Parietal lobe (tissue), 2 donors: ENCODE measurements around the gene CYP27C1. TPM values are rescaled to one million over a fixed set of nuclear protein-coding genes. Genes with fewer than 3 reads are reported as not detected.

Experiments
- small RNA-seq: library from RNA; depleted of rRNA; stranded (forward); fragments of <200 nt; gene quantifications from one replicate; pipeline ENCODE3, GENCODE V24; 2014; ENCODE audit warnings: low replicate concordance
- total RNA-seq: library from RNA; depleted of rRNA; stranded (reverse); fragments of >200 nt; gene quantifications from one replicate; pipeline ENCODE4 v1.2.3, GENCODE V29; 2014

The CYP27C1 gene, protein sequence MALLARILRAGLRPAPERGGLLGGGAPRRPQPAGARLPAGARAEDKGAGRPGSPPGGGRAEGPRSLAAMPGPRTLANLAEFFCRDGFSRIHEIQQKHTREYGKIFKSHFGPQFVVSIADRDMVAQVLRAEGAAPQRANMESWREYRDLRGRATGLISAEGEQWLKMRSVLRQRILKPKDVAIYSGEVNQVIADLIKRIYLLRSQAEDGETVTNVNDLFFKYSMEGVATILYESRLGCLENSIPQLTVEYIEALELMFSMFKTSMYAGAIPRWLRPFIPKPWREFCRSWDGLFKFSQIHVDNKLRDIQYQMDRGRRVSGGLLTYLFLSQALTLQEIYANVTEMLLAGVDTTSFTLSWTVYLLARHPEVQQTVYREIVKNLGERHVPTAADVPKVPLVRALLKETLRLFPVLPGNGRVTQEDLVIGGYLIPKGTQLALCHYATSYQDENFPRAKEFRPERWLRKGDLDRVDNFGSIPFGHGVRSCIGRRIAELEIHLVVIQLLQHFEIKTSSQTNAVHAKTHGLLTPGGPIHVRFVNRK
- 3.1 TPM for total RNA-seq

DNA sequence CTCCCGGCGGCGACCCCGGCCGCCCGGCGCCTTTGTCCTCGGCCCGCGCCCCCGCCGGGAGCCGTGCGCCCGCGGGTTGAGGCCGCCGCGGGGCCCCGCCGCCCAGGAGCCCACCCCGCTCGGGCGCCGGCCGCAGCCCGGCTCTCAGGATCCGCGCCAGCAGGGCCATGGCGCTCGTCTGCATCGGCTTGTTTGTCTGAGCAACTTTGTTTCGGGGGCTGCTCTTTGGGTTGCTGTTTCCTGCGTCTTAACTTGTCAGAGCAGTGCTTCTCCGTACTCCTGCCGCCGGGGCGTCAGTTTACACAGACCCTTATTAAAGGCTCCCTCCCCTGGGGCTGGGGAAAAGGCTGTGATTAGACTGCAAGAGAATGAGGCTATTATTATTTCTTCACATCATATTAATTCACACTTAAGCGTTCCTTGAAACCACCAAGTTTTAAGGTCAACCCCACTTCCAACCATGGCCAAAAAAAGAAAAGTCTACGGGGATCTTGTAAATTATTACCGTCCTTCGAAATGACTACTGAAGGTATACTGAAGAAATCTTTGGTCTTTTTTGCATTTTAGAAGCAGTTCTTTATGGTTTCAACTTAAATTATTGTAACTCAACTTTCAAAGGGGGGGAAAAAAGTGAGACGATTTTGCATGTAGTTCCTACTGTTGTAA is at the start of gene CYP27C1:
Gene CYP27C1, minus strand, starts transcription at position 198 of the 666 bp plus-strand sequence. Its CDS starts 29 bp downstream, at position 169.

Small RNAs within 50 kb of the gene (small RNA-seq; reads per million reads assigned to genes)
- not detected for gene NIFKP9

Other genes with a start within 250 kb of the CYP27C1 start
- 67.9 TPM for gene BIN1, start 113.1 kb downstream of the CYP27C1 start, total RNA-seq
- 72.0 TPM for gene ERCC3, start 73.8 kb upstream of the CYP27C1 start, total RNA-seq
- 58.8 TPM for gene MAP3K2, start 167.7 kb upstream of the CYP27C1 start, total RNA-seq
- not detected for gene PROC, start 198.1 kb upstream of the CYP27C1 start, total RNA-seq